Bronchial epithelial cell (primary cell): ENCODE measurements around the gene TMEM81. TPM values are rescaled to one million over a fixed set of nuclear protein-coding genes. Genes with fewer than 3 reads are reported as not detected.

Experiments used
- DNase-seq: peaks from one replicate; pipeline ENCODE4 v3.0.0-alpha.2; 2010; ENCODE audit warnings: low read depth
- FAIRE-seq: peaks from 2 replicates; lab custom pipeline; 2011; peaks lifted over from hg19 to GRCh38; lab: Jason Lieb, UNC
- H3K27me3 ChIP-seq: 2 replicates; pipeline ENCODE4 v1.5.1; 2011; ENCODE audit warnings: low read length; ENCODE audit not compliant: control insufficient read depth, insufficient read depth
- H3K36me3 ChIP-seq: 2 replicates; pipeline ENCODE4 v1.5.1; 2011; ENCODE audit warnings: low read length; ENCODE audit not compliant: control insufficient read depth, insufficient read depth
- H3K4me3 ChIP-seq: 2 replicates; pipeline ENCODE4 v1.5.1; 2011; ENCODE audit warnings: mild to moderate bottlenecking, low read depth, low read length, control low read depth
- total RNA-seq: library from RNA; depleted of rRNA; stranded (reverse); fragments of >200 nt; gene quantifications from 2 replicates; pipeline ENCODE4 v1.2.1, GENCODE V29; 2014
- TF ChIP-seq, protein P1 (sequence below): IDR thresholded peaks from 2 replicates; pipeline ENCODE4 v1.5.1; 2011; ENCODE audit warnings: mild to moderate bottlenecking, moderate library complexity, low read length, control low read depth, inconsistent platforms; ENCODE audit not compliant: insufficient read depth, severe bottlenecking

Gene TMEM81
- total RNA-seq, 1 donor from 2014 or later, result 1.6 TPM

- FAIRE-seq, result peak; percentile 64
These were observed 6.9 kb upstream of the TMEM81 start for GRCh38 chr1:205091043-205091740.

GRCh38 chr1:205088341-205088740 is 4.1 kb upstream of the TMEM81 start:
- Histone ChIP-seq H3K36me3 (peaks cover 3% of the 10 kb centered on the region), H3K27me3 (no peaks in the 10 kb centered on the region), H3K4me3 (no peak overlapping the region)
- FAIRE-seq (no peak), DNase-seq (no peak)
- TF ChIP-seq, protein P1, sequence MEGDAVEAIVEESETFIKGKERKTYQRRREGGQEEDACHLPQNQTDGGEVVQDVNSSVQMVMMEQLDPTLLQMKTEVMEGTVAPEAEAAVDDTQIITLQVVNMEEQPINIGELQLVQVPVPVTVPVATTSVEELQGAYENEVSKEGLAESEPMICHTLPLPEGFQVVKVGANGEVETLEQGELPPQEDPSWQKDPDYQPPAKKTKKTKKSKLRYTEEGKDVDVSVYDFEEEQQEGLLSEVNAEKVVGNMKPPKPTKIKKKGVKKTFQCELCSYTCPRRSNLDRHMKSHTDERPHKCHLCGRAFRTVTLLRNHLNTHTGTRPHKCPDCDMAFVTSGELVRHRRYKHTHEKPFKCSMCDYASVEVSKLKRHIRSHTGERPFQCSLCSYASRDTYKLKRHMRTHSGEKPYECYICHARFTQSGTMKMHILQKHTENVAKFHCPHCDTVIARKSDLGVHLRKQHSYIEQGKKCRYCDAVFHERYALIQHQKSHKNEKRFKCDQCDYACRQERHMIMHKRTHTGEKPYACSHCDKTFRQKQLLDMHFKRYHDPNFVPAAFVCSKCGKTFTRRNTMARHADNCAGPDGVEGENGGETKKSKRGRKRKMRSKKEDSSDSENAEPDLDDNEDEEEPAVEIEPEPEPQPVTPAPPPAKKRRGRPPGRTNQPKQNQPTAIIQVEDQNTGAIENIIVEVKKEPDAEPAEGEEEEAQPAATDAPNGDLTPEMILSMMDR, result no peak

More at GRCh38 chr1:205091043-205091740, 6.9 kb upstream of the TMEM81 start:
- Histone ChIP-seq H3K4me3 (no peak overlapping the region), H3K27me3 (no peaks in the 10 kb centered on the region), H3K36me3 (peaks cover 6% of the 10 kb centered on the region)
- TF ChIP-seq, protein P1, result no peak
- no peak for DNase-seq

DNA sequence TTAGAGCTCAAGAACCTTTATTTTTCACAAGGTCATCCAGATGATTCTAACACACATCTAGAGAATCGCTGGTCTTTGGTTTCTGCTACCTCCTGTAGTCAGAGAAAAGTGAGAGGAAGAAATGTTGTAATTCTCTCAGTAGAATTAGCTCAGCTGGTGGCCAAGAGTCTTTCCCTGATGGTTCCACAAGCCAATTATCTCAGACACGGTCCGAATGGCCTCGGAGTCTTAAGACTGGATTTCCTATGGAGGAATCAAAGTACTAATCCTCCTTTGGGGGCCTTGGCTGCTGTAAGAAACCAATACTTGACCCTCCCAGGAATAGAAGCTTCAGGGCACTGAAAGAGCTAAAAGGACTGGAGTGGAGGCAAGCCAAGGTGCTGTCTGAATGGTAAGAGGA is 1.8 kb downstream of the TMEM81 start:
- Histone ChIP-seq H3K27me3 (no peaks in the 10 kb centered on the region), H3K4me3 (no peak overlapping the region), H3K36me3 (peaks cover 1% of the 10 kb centered on the region)
- DNase-seq (no peak), FAIRE-seq (no peak)
- TF ChIP-seq, protein P1, result no peak

DNA sequence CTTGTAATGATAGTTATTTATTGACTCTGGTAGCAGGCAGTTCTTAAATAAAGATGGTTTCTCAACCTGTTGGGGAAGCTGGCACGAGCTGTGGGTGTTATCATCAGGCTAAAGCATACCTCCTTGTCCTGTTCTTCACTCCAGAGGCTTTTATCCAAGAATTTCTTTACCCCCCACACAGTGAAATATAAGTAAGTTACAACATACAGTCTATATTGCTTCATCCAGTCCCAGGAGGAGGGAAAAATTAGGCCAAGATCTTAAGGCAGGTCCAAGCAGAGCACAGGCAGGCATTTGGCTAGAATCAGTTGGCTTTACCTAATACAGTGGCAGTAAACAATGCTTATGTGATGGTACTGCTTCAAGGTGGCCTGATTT is 6.3 kb downstream of the TMEM81 start:
- DNase-seq, result no peak
- Histone ChIP-seq H3K36me3 (no peaks in the 10 kb centered on the region), H3K27me3 (no peaks in the 10 kb centered on the region), H3K4me3 (no peak overlapping the region)
- TF ChIP-seq, protein P1, result no peak
- FAIRE-seq, result no peak

- Histone ChIP-seq H3K36me3 (no peaks in the 10 kb centered on the region), H3K27me3 (no peaks in the 10 kb centered on the region), H3K4me3 (no peak overlapping the region)
- FAIRE-seq, result no peak
- DNase-seq, result no peak
- TF ChIP-seq, protein P1, result no peak
These were observed 6.9 kb downstream of the TMEM81 start for GRCh38 chr1:205077158-205077933.
